Cerebellar cortex (tissue), 1 donor: Measurements from ENCODE around the gene ACYP1.
A peak's percentile ranks its signal among the peaks of the same experiment; 100 is the strongest.

Experiments used
- DNase-seq: peaks from one replicate; pipeline ENCODE4 v3.0.0-alpha.2; 2015; ENCODE audit warnings: low spot score

The ACYP1 gene

GRCh38 chr14:75063491-75064204 is at the start of gene ACYP1:
TSS of gene ACYP1 (minus strand) at chr14:75064024. CDS start at chr14:75063553, 471 bp downstream.
- peak; percentile 94 for DNase-seq

- no peak for DNase-seq
Measured at GRCh38 chr14:75109877-75110276, 46.1 kb upstream of the ACYP1 start.

- DNase-seq: no peak
Measured at GRCh38 chr14:75107186-75107585, 43.4 kb upstream of the ACYP1 start.

- DNase-seq: no peak
Measured at GRCh38 chr14:75101491-75101890, 37.7 kb upstream of the ACYP1 start.

- DNase-seq: no peak
Measured at GRCh38 chr14:75098682-75099081, 34.9 kb upstream of the ACYP1 start.

GRCh38 chr14:75098212-75098611 is 34.4 kb upstream of the ACYP1 start:
- no peak for DNase-seq

- DNase-seq: no peak
Measured at GRCh38 chr14:75096959-75097358, 33.1 kb upstream of the ACYP1 start.

- no peak for DNase-seq
Measured at GRCh38 chr14:75095690-75096089, 31.9 kb upstream of the ACYP1 start.

- no peak for DNase-seq
Measured at GRCh38 chr14:75094896-75095295, 31.1 kb upstream of the ACYP1 start.

- DNase-seq: no peak
Measured at GRCh38 chr14:75092698-75093097, 28.9 kb upstream of the ACYP1 start.

- no peak for DNase-seq
Measured at GRCh38 chr14:75091251-75091650, 27.4 kb upstream of the ACYP1 start.

- DNase-seq: no peak
Measured at GRCh38 chr14:75090353-75090752, 26.5 kb upstream of the ACYP1 start.

- peak; percentile 75 for DNase-seq
Measured at GRCh38 chr14:75088566-75089373, 24.9 kb upstream of the ACYP1 start.

GRCh38 chr14:75088153-75088552 is 24.3 kb upstream of the ACYP1 start:
- DNase-seq: no peak

GRCh38 chr14:75084513-75084912 is 20.7 kb upstream of the ACYP1 start:
- no peak for DNase-seq

GRCh38 chr14:75083271-75083670 is 19.4 kb upstream of the ACYP1 start:
- no peak for DNase-seq

- no peak for DNase-seq
Measured at GRCh38 chr14:75081660-75082229, 17.9 kb upstream of the ACYP1 start.

GRCh38 chr14:75079521-75079920 is 15.7 kb upstream of the ACYP1 start:
- no peak for DNase-seq

- DNase-seq: no peak
Measured at GRCh38 chr14:75077794-75078193, 14.0 kb upstream of the ACYP1 start.

GRCh38 chr14:75070383-75070782 is 6.6 kb upstream of the ACYP1 start:
- no peak for DNase-seq

GRCh38 chr14:75069811-75070145 is 6.0 kb upstream of the ACYP1 start:
- DNase-seq: peak; percentile 31

GRCh38 chr14:75069121-75069810 is 5.4 kb upstream of the ACYP1 start, which contains the start of gene ZC2HC1C:
TSS of gene ZC2HC1C (plus strand) at chr14:75069641. CDS start at chr14:75070574, 933 bp downstream.
- DNase-seq: peak; percentile 84
